GM12874 (cell line): ENCODE measurements around the gene G6PC3.
A peak's percentile ranks its signal among the peaks of the same experiment; 100 is the strongest.

ENCODE experiments used
- TF ChIP-seq, protein P1 (sequence below): IDR thresholded peaks from 2 replicates; pipeline ENCODE4 v1.5.1; 2011; ENCODE audit warnings: low read depth, mild to moderate bottlenecking, control low read depth, low read length, moderate library complexity; ENCODE audit not compliant: insufficient read depth

The G6PC3 gene

DNA sequence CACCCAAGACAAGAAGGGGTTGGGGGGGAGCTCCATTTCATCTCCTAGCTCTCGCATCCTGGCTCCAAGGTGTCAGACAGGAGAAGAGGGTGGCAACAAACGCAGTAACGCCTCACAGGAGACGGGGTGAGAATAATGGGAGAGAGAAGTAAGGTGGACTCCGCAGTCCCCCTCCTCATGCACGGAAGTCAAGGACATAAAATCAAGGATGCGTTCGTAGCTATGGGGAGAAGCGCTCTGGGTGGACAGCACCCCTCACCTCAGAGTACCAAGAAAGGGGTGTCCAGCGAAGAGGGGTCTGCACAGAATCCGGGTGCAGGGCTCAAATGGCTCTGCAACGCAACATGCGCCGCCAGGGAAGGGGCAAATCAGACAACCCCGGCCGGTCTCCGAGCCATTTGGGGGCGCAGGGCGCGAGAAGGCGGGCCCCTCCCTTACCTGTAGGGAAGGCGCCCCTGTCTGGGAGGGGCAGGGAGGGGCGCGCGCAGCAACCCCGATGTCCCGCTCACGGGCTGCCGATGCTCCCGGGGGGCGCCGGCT lies 52.4 kb downstream of the G6PC3 start:
- TF ChIP-seq, protein P1, sequence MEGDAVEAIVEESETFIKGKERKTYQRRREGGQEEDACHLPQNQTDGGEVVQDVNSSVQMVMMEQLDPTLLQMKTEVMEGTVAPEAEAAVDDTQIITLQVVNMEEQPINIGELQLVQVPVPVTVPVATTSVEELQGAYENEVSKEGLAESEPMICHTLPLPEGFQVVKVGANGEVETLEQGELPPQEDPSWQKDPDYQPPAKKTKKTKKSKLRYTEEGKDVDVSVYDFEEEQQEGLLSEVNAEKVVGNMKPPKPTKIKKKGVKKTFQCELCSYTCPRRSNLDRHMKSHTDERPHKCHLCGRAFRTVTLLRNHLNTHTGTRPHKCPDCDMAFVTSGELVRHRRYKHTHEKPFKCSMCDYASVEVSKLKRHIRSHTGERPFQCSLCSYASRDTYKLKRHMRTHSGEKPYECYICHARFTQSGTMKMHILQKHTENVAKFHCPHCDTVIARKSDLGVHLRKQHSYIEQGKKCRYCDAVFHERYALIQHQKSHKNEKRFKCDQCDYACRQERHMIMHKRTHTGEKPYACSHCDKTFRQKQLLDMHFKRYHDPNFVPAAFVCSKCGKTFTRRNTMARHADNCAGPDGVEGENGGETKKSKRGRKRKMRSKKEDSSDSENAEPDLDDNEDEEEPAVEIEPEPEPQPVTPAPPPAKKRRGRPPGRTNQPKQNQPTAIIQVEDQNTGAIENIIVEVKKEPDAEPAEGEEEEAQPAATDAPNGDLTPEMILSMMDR, result no peak

DNA sequence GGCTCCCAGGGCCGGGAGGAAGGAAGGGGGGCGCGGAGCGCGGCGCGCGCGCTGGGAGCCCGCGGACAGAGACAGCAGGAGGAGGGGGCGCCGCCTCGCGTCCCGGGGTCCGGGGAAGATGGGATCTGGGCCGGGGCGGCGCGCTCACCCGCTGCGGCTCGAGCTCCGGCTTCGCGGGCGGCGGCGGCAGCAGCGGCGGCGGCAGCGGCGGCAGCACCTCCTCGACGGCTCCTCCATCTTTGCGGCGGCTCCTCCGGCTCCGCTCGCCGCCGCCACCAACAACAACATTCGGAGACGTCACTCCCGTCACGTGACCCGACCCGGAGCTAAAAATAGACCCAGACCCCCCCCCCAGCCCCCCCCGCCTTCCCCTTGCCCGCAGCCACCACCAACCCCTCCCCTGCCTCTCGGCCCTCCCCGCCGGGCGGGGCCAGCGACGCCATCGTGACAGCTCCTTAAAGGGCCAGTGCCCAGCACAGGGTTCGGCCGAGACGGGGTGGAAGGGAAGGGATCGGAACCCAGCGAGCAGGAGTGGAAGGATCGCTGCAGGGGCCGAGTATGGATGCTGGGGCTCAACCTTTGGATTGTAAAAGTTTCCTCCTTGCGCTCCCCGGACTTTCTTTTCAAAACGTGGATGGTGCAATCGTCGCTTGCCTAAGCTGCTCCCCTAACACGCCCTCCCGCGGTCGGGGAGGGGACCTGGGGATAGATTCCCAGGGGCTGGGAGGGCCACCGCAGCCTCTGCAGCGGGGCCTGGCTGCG lies 53.0 kb downstream of the G6PC3 start, which contains the start of gene HDAC5:
TSS of gene HDAC5 (minus strand) at position 286 of the 762 bp plus-strand sequence. CDS start 6,126 bp downstream, outside the sequence.
- TF ChIP-seq, protein P1, result peak; percentile 72

DNA sequence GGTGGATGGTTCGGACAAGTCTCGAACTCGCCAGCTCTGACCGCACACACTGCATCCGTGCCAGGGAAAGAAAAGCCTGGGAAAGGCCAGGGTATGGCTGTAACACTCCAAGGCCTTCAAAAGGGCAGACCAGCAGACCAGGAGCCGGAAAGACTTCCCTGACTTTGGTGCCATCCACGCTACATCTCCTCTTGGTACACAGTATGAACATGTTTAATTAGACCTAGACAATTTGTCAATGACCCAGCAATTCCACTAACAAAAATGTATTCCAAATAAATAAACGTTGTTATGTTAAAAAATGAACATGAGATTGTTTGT lies 53.5 kb downstream of the G6PC3 start:
- TF ChIP-seq, protein P1, result no peak
